HG02759 (cell line): ENCODE data around the gene CAPN5.
"Not testable (repeated sequence)": the region's sequence is repeated elsewhere in the genome, so short reads cannot be mapped to it uniquely, and the experiment has no call there.

Experiments used
- ATAC-seq: cut with Tn5 transposase; IDR thresholded peaks from one replicate; pipeline ENCODE4 v1.9.1; 2021; ENCODE audit warnings: mild to moderate bottlenecking, moderate library complexity; ENCODE audit not compliant: unreplicated experiment

CAPN5 gene

GRCh38 chr11:77066229-77067042 is at the start of gene CAPN5:
Gene CAPN5, plus strand, starts transcription at chr11:77066971. Its CDS starts 17,916 bp downstream, at chr11:77084887.
- peak; percentile 96 for ATAC-seq

GRCh38 chr11:77018396-77018924 is 48.3 kb upstream of the CAPN5 start:
- ATAC-seq: not testable (repeated sequence)

- no peak for ATAC-seq
These were observed 46.7 kb upstream of the CAPN5 start for GRCh38 chr11:77019976-77020595.

- ATAC-seq: no peak
These were observed 46.0 kb upstream of the CAPN5 start for GRCh38 chr11:77020734-77021133.

- no peak for ATAC-seq
These were observed 42.0 kb upstream of the CAPN5 start for GRCh38 chr11:77024745-77025144.

- ATAC-seq: no peak
These were observed 40.5 kb upstream of the CAPN5 start for GRCh38 chr11:77026221-77026620.

- no peak for ATAC-seq
These were observed 40.0 kb upstream of the CAPN5 start for GRCh38 chr11:77026743-77027142.

- no peak for ATAC-seq
These were observed 39.5 kb upstream of the CAPN5 start for GRCh38 chr11:77027275-77027674.

GRCh38 chr11:77029829-77030228 is 36.9 kb upstream of the CAPN5 start:
- no peak for ATAC-seq

GRCh38 chr11:77030834-77031414 is 35.8 kb upstream of the CAPN5 start:
- no peak for ATAC-seq

- no peak for ATAC-seq
These were observed 35.2 kb upstream of the CAPN5 start for GRCh38 chr11:77031599-77031998.

- ATAC-seq: no peak
These were observed 31.7 kb upstream of the CAPN5 start for GRCh38 chr11:77035039-77035438.

- ATAC-seq: no peak
These were observed 31.2 kb upstream of the CAPN5 start for GRCh38 chr11:77035580-77035979.

GRCh38 chr11:77036398-77036797 is 30.4 kb upstream of the CAPN5 start:
- no peak for ATAC-seq

- no peak for ATAC-seq
These were observed 29.7 kb upstream of the CAPN5 start for GRCh38 chr11:77037057-77037456.

GRCh38 chr11:77038029-77038824 is 28.5 kb upstream of the CAPN5 start:
- no peak for ATAC-seq

GRCh38 chr11:77038825-77039326 is 27.9 kb upstream of the CAPN5 start:
- ATAC-seq: no peak

GRCh38 chr11:77039491-77040400 is 27.0 kb upstream of the CAPN5 start:
- no peak for ATAC-seq

- ATAC-seq: no peak
These were observed 26.4 kb upstream of the CAPN5 start for GRCh38 chr11:77040401-77040777.

- no peak for ATAC-seq
These were observed 25.9 kb upstream of the CAPN5 start for GRCh38 chr11:77040889-77041288.
